Cardiac muscle cell (in vitro differentiated cells and primary cell): ENCODE data around the gene OR1J4. TPM values are rescaled to one million over a fixed set of nuclear protein-coding genes. Genes with fewer than 3 reads are reported as not detected.

ENCODE experiments used
- polyA plus RNA-seq: library from polyadenylated mRNA; unstranded; fragments of >200 nt; fragmentation: Nextera tagmentation; extraction: Ambion mirVana; gene quantifications from 2 replicates; pipeline ENCODE4 v1.2.1, GENCODE V29; 2016
- total RNA-seq: library from RNA; depleted of rRNA; stranded (reverse); fragments of >200 nt; gene quantifications from 2 replicates; pipeline ENCODE4 v1.2.3, GENCODE V29; 2016

OR1J4 gene
- total and polyA plus RNA-seq, 2 experiments from 2014 or later, result not detected

Other genes with a start within 250 kb of the OR1J4 start
- 0.74 and 1.2 TPM in 2 replicates for gene PTGS1, start 148.1 kb upstream of the OR1J4 start, total RNA-seq
- 1.4 TPM in 1 of 2 replicates, not detected in the other for gene PTGS1, start 148.1 kb upstream of the OR1J4 start, polyA plus RNA-seq
- gene OR1J1, start 41.2 kb upstream of the OR1J4 start, total RNA-seq, result not detected in 2 replicates
- gene OR1J1, start 41.2 kb upstream of the OR1J4 start, polyA plus RNA-seq, result not detected in 2 replicates
- not detected in 2 replicates for gene OR1J2, start 8.3 kb upstream of the OR1J4 start, total RNA-seq
- not detected in 2 replicates for gene OR1J2, start 8.3 kb upstream of the OR1J4 start, polyA plus RNA-seq
- gene OR1N1, start 8.2 kb downstream of the OR1J4 start, total RNA-seq, result not detected in 2 replicates
- not detected in 2 replicates for gene OR1N1, start 8.2 kb downstream of the OR1J4 start, polyA plus RNA-seq
- gene OR1N2, start 34.0 kb downstream of the OR1J4 start, total RNA-seq, result not detected in 2 replicates
- gene OR1N2, start 34.0 kb downstream of the OR1J4 start, polyA plus RNA-seq, result not detected in 2 replicates
- not detected in 2 replicates for gene OR1L8, start 64.2 kb downstream of the OR1J4 start, total RNA-seq
- not detected in 2 replicates for gene OR1L8, start 64.2 kb downstream of the OR1J4 start, polyA plus RNA-seq
- not detected in 2 replicates for gene OR1Q1, start 95.6 kb downstream of the OR1J4 start, total RNA-seq
- gene OR1Q1, start 95.6 kb downstream of the OR1J4 start, polyA plus RNA-seq, result not detected in 2 replicates
- gene OR1B1, start 138.5 kb downstream of the OR1J4 start, total RNA-seq, result not detected in 2 replicates
- not detected in 2 replicates for gene OR1B1, start 138.5 kb downstream of the OR1J4 start, polyA plus RNA-seq
- gene OR1L1, start 142.6 kb downstream of the OR1J4 start, total RNA-seq, result not detected in 2 replicates
- not detected in 2 replicates for gene OR1L1, start 142.6 kb downstream of the OR1J4 start, polyA plus RNA-seq
- not detected in 2 replicates for gene OR1L3, start 156.0 kb downstream of the OR1J4 start, total RNA-seq
- gene OR1L3, start 156.0 kb downstream of the OR1J4 start, polyA plus RNA-seq, result not detected in 2 replicates
- gene OR1L4, start 204.8 kb downstream of the OR1J4 start, total RNA-seq, result not detected in 2 replicates
- gene OR1L4, start 204.8 kb downstream of the OR1J4 start, polyA plus RNA-seq, result not detected in 2 replicates
- gene OR1L6, start 223.2 kb downstream of the OR1J4 start, total RNA-seq, result not detected in 2 replicates
- 0.56 TPM in 1 of 2 replicates, not detected in the other for gene OR1L6, start 223.2 kb downstream of the OR1J4 start, polyA plus RNA-seq